Upper lobe of left lung (tissue), 6 donors: ENCODE results near the gene MIER2. TPM values are rescaled to one million over a fixed set of nuclear protein-coding genes. Genes with fewer than 3 reads are reported as not detected.

Experiments used
- ATAC-seq, 2 donors: fragments of 200-7000 bp; cut with Tn5 transposase; one replicate each; pipeline ENCODE4 v1.9.1; 2022; ENCODE audit warnings: mild to moderate bottlenecking in 2 of 2, moderate library complexity in 2 of 2; ENCODE audit not compliant: low FRiP score in 2 of 2
- DNase-seq, 2 donors: peaks; one replicate each; pipeline ENCODE4 v3.0.0-alpha.2; 2019 to 2020
- H3K27ac ChIP-seq, 4 donors: fragments of 200-600 bp; sonication (generic); one replicate each; pipeline ENCODE4 v1.5.1; 2016 to 2019
- H3K27me3 ChIP-seq, 4 donors: fragments of 200-600 bp; sonication (generic); one replicate each; pipeline ENCODE4 v1.5.1; 2017 to 2019
- H3K36me3 ChIP-seq, 4 donors: fragments of 200-600 bp; sonication (generic); one replicate each; pipeline ENCODE4 v1.5.1; 2016 to 2019
- H3K4me1 ChIP-seq, 4 donors: fragments of 200-600 bp; sonication (generic); one replicate each; pipeline ENCODE4 v1.5.1; 2018 to 2019
- H3K4me3 ChIP-seq, 4 donors: fragments of 200-600 bp; sonication (generic); one replicate each; pipeline ENCODE4 v1.5.1; 2017 to 2019; ENCODE audit warnings: mild to moderate bottlenecking in 2 of 4, moderate library complexity in 1 of 4
- H3K9me3 ChIP-seq, 4 donors: fragments of 200-600 bp; sonication (generic); one replicate each; pipeline ENCODE4 v1.5.1; 2018 to 2019
- CTCF ChIP-seq, 6 experiments: fragments of 450-650 bp in 4 of 6; fragments of 200-600 bp in 2 of 6; sonication (generic) in 2 of 6; IDR thresholded peaks; one replicate each; pipeline ENCODE4 v1.5.1; 2016 to 2019; ENCODE audit warnings: antibody characterized with exemption in 6 of 6
- EP300 ChIP-seq, 4 donors: sonication (generic); formaldehyde crosslinking; IDR thresholded peaks; one replicate each; pipeline ENCODE4 v1.5.1; 2017; ENCODE audit warnings: antibody characterized with exemption in 4 of 4, control low read depth in 2 of 4
- POLR2A ChIP-seq, 4 donors: fragments of 450-650 bp; IDR thresholded peaks; one replicate each; pipeline ENCODE4 v1.5.1; 2016 to 2017; ENCODE audit warnings: antibody characterized with exemption in 4 of 4, mild to moderate bottlenecking in 2 of 4
- POLR2AphosphoS5 ChIP-seq, 2 donors: sonication (generic); formaldehyde crosslinking; IDR thresholded peaks; one replicate each; pipeline ENCODE4 v1.5.1; 2017; ENCODE audit warnings: antibody characterized with exemption in 2 of 2
- WGBS, 2 donors: methylation state at CpG; one replicate each; pipeline ENCODE4 v1.1.5; 2017 to 2018; 5-methylcytosine and 5-hydroxymethylcytosine counted together
- total RNA-seq, 6 donors: library from RNA; depleted of rRNA in 4 of 6; stranded (reverse); fragments of >200 nt in 4 of 6; gene quantifications; one replicate each; pipeline versions ENCODE4 v1.1.0 to v1.2.1, GENCODE V29; 2016 to 2021
- donor health status: DM: no; HTN: no; CAD: no; lungs with moderate emphysema.
- donor health status: DM: no; HTN: yes; CAD: no; lungs with severe emphysema.

Gene MIER2
- total RNA-seq, 6 donors from 2014 or later, result 16.4 to 64.8 (median 31.7) TPM

DNA sequence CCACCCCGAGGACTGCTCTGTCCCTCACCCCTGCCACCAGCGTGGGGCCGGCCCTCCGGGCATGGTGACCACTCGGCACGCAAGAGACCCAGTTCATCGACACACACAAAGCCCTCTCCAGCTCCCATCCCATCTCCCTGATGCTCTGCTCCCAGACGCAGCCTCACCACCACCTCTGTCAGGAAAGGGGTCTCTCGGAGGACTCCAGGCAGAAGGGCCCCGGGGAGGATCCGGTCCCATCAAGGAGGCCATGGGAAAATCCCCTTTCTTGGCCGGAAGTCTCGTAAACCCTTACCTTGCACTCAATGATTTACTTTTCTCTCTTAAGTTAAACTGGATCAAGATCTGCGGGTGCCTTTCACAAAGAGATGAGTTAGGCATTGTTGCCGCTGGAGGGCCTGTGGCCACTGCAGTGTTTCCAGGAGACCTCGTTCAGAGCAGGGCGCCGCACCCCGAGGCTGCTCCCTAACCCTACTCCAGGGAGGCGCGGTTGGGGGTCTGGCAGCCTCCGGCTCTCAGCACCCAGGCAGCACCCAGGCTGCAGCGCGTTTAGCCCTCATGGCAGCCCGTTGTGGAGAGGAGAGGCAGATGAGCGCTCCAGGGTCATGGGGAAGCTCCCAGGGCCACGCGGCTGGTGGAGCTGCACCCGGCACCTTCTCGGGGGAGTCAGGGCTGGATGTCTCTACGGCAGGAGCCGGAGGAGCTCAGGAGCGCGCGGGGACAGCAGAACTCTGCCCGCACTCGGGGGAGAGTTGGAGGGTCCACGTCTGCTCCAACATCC lies 33.4 kb upstream of the MIER2 start:
- WGBS, 2 donors, result 45 to 64% methylated on average over 11 to 38 of the region's 38 CpGs
- no peak overlapping the region for H3K4me3 ChIP-seq
- no peaks in the 10 kb centered on the region for H3K27me3 ChIP-seq
- TF ChIP-seq POLR2AphosphoS5 (IDR thresholded peaks at IDR 0.05), result no peak
- no peak for TF ChIP-seq EP300 (IDR thresholded peaks at IDR 0.05)
- TF ChIP-seq POLR2A (IDR thresholded peaks at IDR 0.05), result no peak
- TF ChIP-seq CTCF (IDR thresholded peaks at IDR 0.05), result no peak
- H3K27ac ChIP-seq, result no peak overlapping the region
- H3K9me3 ChIP-seq, result no peaks in the 10 kb centered on the region
- no peak for DNase-seq
- ATAC-seq, result no peak
- H3K36me3 ChIP-seq, result no peaks in the 10 kb centered on the region
- H3K4me1 ChIP-seq, result no peaks in the 10 kb centered on the region

DNA sequence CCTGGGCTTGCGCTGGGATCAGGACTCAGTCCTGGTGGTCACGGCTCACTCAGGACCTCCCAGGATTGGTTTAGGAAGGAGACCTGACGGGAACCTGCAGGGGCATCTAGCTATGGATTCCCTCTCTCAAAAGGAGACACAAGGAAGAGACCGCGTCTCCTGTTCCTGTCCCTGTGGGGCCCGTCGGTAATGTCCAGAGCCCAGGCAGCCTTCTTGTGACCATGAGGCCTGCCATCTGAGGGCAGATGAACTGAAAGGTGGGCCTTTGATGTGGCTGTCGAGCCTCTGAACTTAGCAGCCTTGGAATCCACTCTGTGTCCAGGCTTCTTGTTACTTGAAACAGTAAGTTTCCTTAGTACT lies 31.5 kb upstream of the MIER2 start:
- no peak for DNase-seq
- no peak for ATAC-seq
- peaks cover 0 to 12% (median 2%) of the 10 kb centered on the region in 4 donors for H3K4me1 ChIP-seq
- WGBS, 2 donors, result 91 to 94% methylated on average over 4 to 8 of the region's 8 CpGs
- H3K36me3 ChIP-seq, result no peaks in the 10 kb centered on the region
- no peak for TF ChIP-seq POLR2A (IDR thresholded peaks at IDR 0.05)
- TF ChIP-seq CTCF (IDR thresholded peaks at IDR 0.05), result no peak
- TF ChIP-seq EP300 (IDR thresholded peaks at IDR 0.05), result no peak
- TF ChIP-seq POLR2AphosphoS5 (IDR thresholded peaks at IDR 0.05), result no peak
- no peak overlapping the region for H3K4me3 ChIP-seq
- H3K27ac ChIP-seq, result no peak overlapping the region
- H3K9me3 ChIP-seq, result no peaks in the 10 kb centered on the region
- no peaks in the 10 kb centered on the region for H3K27me3 ChIP-seq

DNA sequence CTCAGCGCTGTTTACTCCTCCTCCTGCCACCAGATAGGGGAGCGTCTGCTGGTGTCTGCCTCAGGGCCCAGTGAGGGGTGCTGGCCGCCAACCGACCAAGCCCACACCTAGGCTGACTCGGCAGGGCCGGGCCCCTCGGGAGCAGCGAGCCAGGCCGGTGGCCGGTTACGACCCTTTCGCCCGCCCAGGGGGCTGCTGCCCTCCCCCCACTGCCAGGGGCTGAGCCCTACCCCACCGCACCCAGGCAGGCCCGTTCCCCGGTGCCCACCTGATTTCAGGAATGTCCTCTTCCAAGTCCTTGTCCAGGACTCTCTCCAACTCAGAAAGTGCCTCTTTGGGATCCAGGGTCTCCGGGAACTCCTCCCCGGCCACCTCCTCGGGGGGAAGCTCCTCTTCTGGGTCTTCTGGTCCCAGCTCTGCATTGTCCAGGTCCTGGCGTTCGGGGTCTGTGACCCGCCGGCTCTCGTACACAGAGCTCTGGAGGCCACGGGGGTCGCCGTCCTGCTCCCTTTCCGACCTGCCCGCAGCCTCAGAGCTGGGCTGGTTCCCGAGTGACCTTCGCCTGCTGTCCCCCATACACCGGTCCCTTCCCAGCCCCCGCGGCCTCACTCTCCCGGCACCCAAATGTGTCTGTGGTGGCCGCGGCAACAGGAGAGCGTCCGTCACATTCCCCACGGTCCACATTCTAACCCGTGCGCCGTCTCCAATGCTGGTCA lies 31.0 kb upstream of the MIER2 start:
- H3K27me3 ChIP-seq, result no peaks in the 10 kb centered on the region
- TF ChIP-seq EP300 (IDR thresholded peaks at IDR 0.05), result no peak
- TF ChIP-seq CTCF (IDR thresholded peaks at IDR 0.05), result no peak
- TF ChIP-seq POLR2A (IDR thresholded peaks at IDR 0.05), result no peak
- no peak for TF ChIP-seq POLR2AphosphoS5 (IDR thresholded peaks at IDR 0.05)
- H3K4me3 ChIP-seq, result no peak overlapping the region
- no peak overlapping the region for H3K27ac ChIP-seq
- H3K4me1 ChIP-seq, result peaks cover 0 to 12% (median 2%) of the 10 kb centered on the region in 4 donors
- no peaks in the 10 kb centered on the region for H3K9me3 ChIP-seq
- DNase-seq (no peak), ATAC-seq (no peak)
- WGBS, 2 donors, result 73 to 78% methylated on average over 31 to 42 of the region's 43 CpGs
- H3K36me3 ChIP-seq, result no peaks in the 10 kb centered on the region

DNA sequence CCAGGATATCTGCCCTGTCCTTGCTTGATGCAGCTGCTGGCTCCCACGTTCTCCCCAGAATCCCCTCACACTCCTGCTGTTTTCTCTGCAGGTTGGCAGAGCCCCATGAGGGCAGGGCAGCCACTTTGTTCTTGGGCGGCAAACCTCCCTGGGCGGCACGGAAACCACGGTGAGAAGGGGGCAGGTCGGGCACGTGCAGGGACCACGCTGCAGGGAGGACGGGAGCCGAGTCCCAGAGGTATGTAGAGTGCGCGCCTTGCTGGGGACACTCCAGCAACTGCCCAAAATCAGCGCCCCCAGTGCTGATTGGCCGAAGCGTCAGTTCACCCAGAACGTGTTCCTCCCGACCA lies 30.3 kb upstream of the MIER2 start:
- 63 to 79% methylated on average over 6 to 17 of the region's 17 CpGs for WGBS, 2 donors
- Histone ChIP-seq H3K36me3 (no peaks in the 10 kb centered on the region), H3K4me1 (peaks cover 0 to 12% (median 2%) of the 10 kb centered on the region in 4 donors), H3K27ac (no peak overlapping the region), H3K27me3 (no peaks in the 10 kb centered on the region), H3K4me3 (no peak overlapping the region), H3K9me3 (no peaks in the 10 kb centered on the region)
- no peak for ATAC-seq
- DNase-seq, result no peak
- TF ChIP-seq EP300 (IDR thresholded peaks at IDR 0.05) (no peak), CTCF (IDR thresholded peaks at IDR 0.05) (no peak), POLR2AphosphoS5 (IDR thresholded peaks at IDR 0.05) (no peak), POLR2A (IDR thresholded peaks at IDR 0.05) (no peak)
